Neural cell (in vitro differentiated cells): Measurements from ENCODE around the gene MAGEA1. TPM values are rescaled to one million over a fixed set of nuclear protein-coding genes. Genes with fewer than 3 reads are reported as not detected.

Experiments
- H2AFZ ChIP-seq: fragments of 200-600, 300-800 bp; sonication (generic), shearing (Covaris generic); 2 replicates; pipeline ENCODE4 v1.6.0; 2014; ENCODE audit warnings: low read depth, mild to moderate bottlenecking, antibody characterized with exemption, low read length, moderate library complexity
- H3F3A ChIP-seq: fragments of 200-600 bp; shearing (Covaris generic); 2 replicates; pipeline ENCODE4 v1.6.1; 2016; ENCODE audit warnings: mild to moderate bottlenecking, moderate library complexity, mixed read lengths, antibody characterized with exemption, low read length; ENCODE audit not compliant: insufficient read depth, poor library complexity, severe bottlenecking
- H3K27ac ChIP-seq: fragments of 200-600, 300-800 bp; sonication (generic), shearing (Covaris generic); 2 replicates; pipeline ENCODE4 v1.5.1; 2014; ENCODE audit warnings: mild to moderate bottlenecking, low read length, moderate library complexity
- H3K27me3 ChIP-seq: fragments of 300-800, 200-600 bp; sonication (generic), shearing (Covaris generic); 2 replicates; pipeline ENCODE4 v1.6.0; 2014; ENCODE audit warnings: mild to moderate bottlenecking, low read depth, low read length, moderate library complexity; ENCODE audit not compliant: insufficient read depth
- H3K36me3 ChIP-seq: fragments of 300-800, 200-600 bp; sonication (generic), shearing (Covaris generic); 2 replicates; pipeline ENCODE4 v1.5.1; 2014; ENCODE audit warnings: mild to moderate bottlenecking, antibody characterized with exemption, low read length, moderate library complexity; ENCODE audit not compliant: insufficient read depth
- H3K4me2 ChIP-seq: fragments of 300-800, 200-600 bp; sonication (generic), shearing (Covaris generic); 2 replicates; pipeline ENCODE4 v1.6.0; 2014; ENCODE audit warnings: mild to moderate bottlenecking, low read length
- H3K4me3 ChIP-seq: fragments of 300-800, 200-600 bp; sonication (generic), shearing (Covaris generic); 2 replicates; pipeline ENCODE4 v1.5.1; 2014; ENCODE audit warnings: mild to moderate bottlenecking, low read length, moderate library complexity
- H3K79me2 ChIP-seq: fragments of 200-600 bp; shearing (Covaris generic); replicated peaks from 2 replicates; pipeline ENCODE4 v1.6.0; 2014; ENCODE audit warnings: mild to moderate bottlenecking, low read length, moderate library complexity; ENCODE audit not compliant: insufficient read depth
- H3K9ac ChIP-seq: fragments of 300-800, 200-600 bp; sonication (generic), shearing (Covaris generic); 2 replicates; pipeline ENCODE4 v1.6.1; 2016; ENCODE audit warnings: mild to moderate bottlenecking, low read length, mixed read lengths
- H3K9me2 ChIP-seq: fragments of 200-600 bp; shearing (Covaris generic); 2 replicates; pipeline ENCODE4 v1.6.1; 2016; ENCODE audit warnings: mild to moderate bottlenecking, low read length, mixed read lengths; ENCODE audit not compliant: insufficient read depth
- H3K9me3 ChIP-seq: fragments of 200-600, 300-800 bp; sonication (generic), shearing (Covaris generic); 2 replicates; pipeline ENCODE4 v1.6.1; 2016; ENCODE audit warnings: mild to moderate bottlenecking, mixed run types, low read length, moderate library complexity, mixed read lengths
- H4K20me1 ChIP-seq: fragments of 200-600 bp; shearing (Covaris generic); 2 replicates; pipeline ENCODE4 v1.6.1; 2016; ENCODE audit warnings: mild to moderate bottlenecking, mixed run types; ENCODE audit not compliant: insufficient read depth
- CTCF ChIP-seq: fragments of 450-650 bp; IDR thresholded peaks from 2 replicates; pipeline ENCODE4 v1.5.1; 2014; ENCODE audit warnings: antibody characterized with exemption, mild to moderate bottlenecking, moderate library complexity; ENCODE audit not compliant: poor library complexity, severe bottlenecking
- EP300 ChIP-seq: fragments of 450-650 bp; conservative IDR thresholded peaks from 2 replicates; pipeline ENCODE4 v1.6.1; 2014; ENCODE audit warnings: antibody characterized with exemption, mild to moderate bottlenecking, moderate library complexity; ENCODE audit not compliant: poor library complexity, severe bottlenecking
- EZH2 ChIP-seq: fragments of 200-600, 300-800 bp; shearing (Covaris generic), sonication (generic); IDR thresholded peaks from 2 replicates; pipeline ENCODE4 v1.6.1; 2014; ENCODE audit warnings: antibody characterized with exemption, low read length, borderline replicate concordance, mild to moderate bottlenecking; ENCODE audit not compliant: insufficient read depth, poor library complexity, severe bottlenecking
- MXI1 ChIP-seq: fragments of 450-650 bp; conservative IDR thresholded peaks from 2 replicates; pipeline ENCODE4 v1.6.1; 2014; ENCODE audit warnings: antibody characterized with exemption, mild to moderate bottlenecking; ENCODE audit not compliant: poor library complexity, severe bottlenecking
- POLR2AphosphoS5 ChIP-seq: IDR thresholded peaks from 2 replicates; pipeline ENCODE4 v1.6.1; 2012
- RAD21 ChIP-seq: fragments of 450-650 bp; conservative IDR thresholded peaks from 2 replicates; pipeline ENCODE4 v1.6.1; 2014; ENCODE audit warnings: antibody characterized with exemption, mild to moderate bottlenecking, moderate library complexity
- REST ChIP-seq: IDR thresholded peaks from 2 replicates; pipeline ENCODE4 v1.6.1; 2012; ENCODE audit warnings: borderline replicate concordance
- SMC3 ChIP-seq: fragments of 450-650 bp; conservative IDR thresholded peaks from 2 replicates; pipeline ENCODE4 v1.6.1; 2014; ENCODE audit warnings: antibody characterized with exemption, mild to moderate bottlenecking, moderate library complexity; ENCODE audit not compliant: poor library complexity
- TAF1 ChIP-seq: IDR thresholded peaks from 2 replicates; pipeline ENCODE4 v1.6.1; 2012; ENCODE audit warnings: low read depth
- polyA plus RNA-seq: library from polyadenylated mRNA; depleted of rRNA; stranded (reverse); fragments of >200 nt; gene quantifications from 2 replicates; pipeline ENCODE4 v1.2.3, GENCODE V29; 2014

MAGEA1 gene
- polyA plus RNA-seq, 1 donor from 2014 or later, result not detected

GRCh38 chrX:153200462-153200861 lies 21.4 kb downstream of the MAGEA1 start:
- H3K9me3 ChIP-seq, result no peaks in the 10 kb centered on the region
- no peaks in the 10 kb centered on the region for H4K20me1 ChIP-seq
- no peaks in the 10 kb centered on the region for H3K27me3 ChIP-seq
- no peak overlapping the region for H3K27ac ChIP-seq
- H3K79me2 ChIP-seq, result no peaks in the 10 kb centered on the region
- H3K4me2 ChIP-seq, result no peak overlapping the region
- no peak overlapping the region for H3K4me3 ChIP-seq
- H3F3A ChIP-seq, result no peaks in the 10 kb centered on the region
- H3K36me3 ChIP-seq, result no peaks in the 10 kb centered on the region
- no peak overlapping the region for H2AFZ ChIP-seq
- no peak overlapping the region for H3K9ac ChIP-seq
- H3K9me2 ChIP-seq, result no peaks in the 10 kb centered on the region
- TF ChIP-seq MXI1 (no peak), CTCF (no peak), POLR2AphosphoS5 (no peak), SMC3 (no peak), TAF1 (no peak)

- Histone ChIP-seq H3K4me2 (no peak overlapping the region), H4K20me1 (no peaks in the 10 kb centered on the region), H3K9me3 (no peaks in the 10 kb centered on the region), H3K27me3 (no peaks in the 10 kb centered on the region), H3F3A (no peaks in the 10 kb centered on the region), H3K4me3 (no peak overlapping the region), H3K9ac (no peak overlapping the region), H3K27ac (no peak overlapping the region), H3K9me2 (no peaks in the 10 kb centered on the region), H3K36me3 (no peaks in the 10 kb centered on the region), H3K79me2 (no peaks in the 10 kb centered on the region), H2AFZ (no peak overlapping the region)
- TF ChIP-seq CTCF, result no peak
- TF ChIP-seq RAD21, result no peak
- TF ChIP-seq SMC3, result no peak
- no peak for TF ChIP-seq POLR2AphosphoS5
- no peak for TF ChIP-seq TAF1
- no peak for TF ChIP-seq MXI1
- TF ChIP-seq EZH2, result no peak
- TF ChIP-seq EP300, result no peak
- TF ChIP-seq REST, result no peak
Observed at GRCh38 chrX:153206425-153207046, 27.5 kb downstream of the MAGEA1 start.
